A549 (cell line): ENCODE results near the gene TTYH3. TPM values are rescaled to one million over a fixed set of nuclear protein-coding genes. Genes with fewer than 3 reads are reported as not detected.

Source experiments
- ATAC-seq, 2 experiments: fragments of 200-7000 bp in 1 of 2; fragments of >200 bp in 1 of 2; cut with Nextera tagmentation in 1 of 2; cut with Tn5 transposase in 1 of 2; 3 replicates each; pipeline versions ENCODE4 v1.8.0 to v1.9.1; 2018 to 2020; ENCODE audit warnings: mild to moderate bottlenecking in 1 of 2, moderate library complexity in 1 of 2
- CTCF ChIA-PET: fragments of 300-600 bp; sonication (Branson Sonifier 250); formaldehyde crosslinking; extraction: SDS; loops from one replicate; lab custom pipeline; 2021; ENCODE audit warnings: antibody characterized with exemption, inconsistent platforms; lab: Yijun Ruan, JAX
- POLR2A ChIA-PET: fragments of 350-600 bp; formaldehyde crosslinking; extraction: SDS; loops from one replicate; lab custom pipeline; 2021; ENCODE audit warnings: antibody characterized with exemption, inconsistent platforms; lab: Yijun Ruan, JAX
- DNase-seq, 2 experiments: peaks; one replicate each; pipeline versions ENCODE4 v3.0.0 to v3.0.0-alpha.2; 2011 to 2016; ENCODE audit warnings: low read depth in 1 of 2, low spot score in 1 of 2
- FAIRE-seq: peaks from 2 replicates; lab custom pipeline; 2011; peaks lifted over from hg19 to GRCh38; lab: Jason Lieb, UNC
- H3K27ac ChIP-seq, 2 experiments: fragments of >200 bp; sonication (Bioruptor Twin); formaldehyde crosslinking; 3 replicates each; pipeline ENCODE4 v1.5.1; 2016 to 2017
- H3K4me1 ChIP-seq: fragments of >200 bp; sonication (Bioruptor Twin); formaldehyde crosslinking; 3 replicates; pipeline ENCODE4 v1.6.1; 2016
- H3K4me2 ChIP-seq: fragments of >200 bp; sonication (Bioruptor Twin); formaldehyde crosslinking; 3 replicates; pipeline ENCODE4 v1.6.1; 2016
- H3K4me3 ChIP-seq: fragments of >200 bp; sonication (Bioruptor Twin); formaldehyde crosslinking; 3 replicates; pipeline ENCODE4 v1.5.1; 2016
- H3K9me3 ChIP-seq: fragments of >200 bp; sonication (Bioruptor Twin); formaldehyde crosslinking; 3 replicates; pipeline ENCODE4 v1.6.1; 2016
- ATOH8 ChIP-seq: fragments of 250-450 bp; sonication (Bioruptor Pico); IDR thresholded peaks from 2 replicates; pipeline ENCODE4 v1.5.0; 2020; ENCODE audit warnings: low read depth, mild to moderate bottlenecking, moderate library complexity
- CHD2 ChIP-seq: fragments of 150-350 bp; IDR thresholded peaks from 2 replicates; pipeline ENCODE4 v1.6.1; 2014; ENCODE audit warnings: low read length; ENCODE audit not compliant: partially characterized antibody
- CHD4 ChIP-seq: fragments of 200-600 bp; sonication (generic); IDR thresholded peaks from 2 replicates; pipeline ENCODE4 v1.6.1; 2016; ENCODE audit warnings: antibody characterized with exemption, mild to moderate bottlenecking, borderline replicate concordance
- CTCF ChIP-seq: fragments of >200 bp; sonication (Bioruptor Twin); formaldehyde crosslinking; IDR thresholded peaks from 3 replicates; pipeline ENCODE4 v1.5.1; 2016
- EHF ChIP-seq: fragments of 250-450 bp; sonication (Bioruptor Pico); IDR thresholded peaks from 2 replicates; pipeline ENCODE4 v1.5.0; 2020; ENCODE audit warnings: mild to moderate bottlenecking
- EHMT2 ChIP-seq: fragments of 200-600 bp; sonication (generic); IDR thresholded peaks from 2 replicates; pipeline ENCODE4 v1.6.1; 2016; ENCODE audit warnings: antibody characterized with exemption, low read depth, mild to moderate bottlenecking, moderate library complexity
- ELK1 ChIP-seq: fragments of 150-350 bp; IDR thresholded peaks from 2 replicates; pipeline ENCODE4 v1.6.1; 2014; ENCODE audit warnings: low read depth, mild to moderate bottlenecking, low read length
- EP300 ChIP-seq, 2 experiments: fragments of >200 bp; sonication (Bioruptor Twin); formaldehyde crosslinking; IDR thresholded peaks; 2 replicates in 1 of 2; 3 replicates in 1 of 2; pipeline ENCODE4 v1.6.1; 2016 to 2017
- FOSB ChIP-seq: fragments of 250-450 bp; sonication (Bioruptor Pico); IDR thresholded peaks from 2 replicates; pipeline ENCODE4 v1.5.0; 2020; ENCODE audit warnings: mild to moderate bottlenecking, moderate library complexity
- FOSL2 ChIP-seq, 2 experiments: fragments of 450-650 bp in 1 of 2; fragments of >200 bp in 1 of 2; sonication (Bioruptor Twin) in 1 of 2; formaldehyde crosslinking; IDR thresholded peaks; 2 replicates each; pipeline versions ENCODE4 v1.5.0 to v1.6.1; 2016 to 2020; ENCODE audit warnings: mild to moderate bottlenecking in 1 of 2, moderate library complexity in 1 of 2
- HDAC2 ChIP-seq: fragments of 200-600 bp; sonication (generic); IDR thresholded peaks from 2 replicates; pipeline ENCODE4 v1.6.1; 2016
- HOXB5 ChIP-seq: fragments of 250-450 bp; sonication (Bioruptor Pico); IDR thresholded peaks from 2 replicates; pipeline ENCODE4 v1.5.0; 2020; ENCODE audit warnings: mild to moderate bottlenecking, moderate library complexity
- JUN ChIP-seq, 2 experiments: fragments of >200 bp; sonication (Bioruptor Twin); formaldehyde crosslinking; IDR thresholded peaks; 2 replicates in 1 of 2; 3 replicates in 1 of 2; pipeline ENCODE4 v1.6.1; 2016 to 2017
- KDM1A ChIP-seq: fragments of 200-600 bp; sonication (generic); IDR thresholded peaks from 2 replicates; pipeline ENCODE4 v1.6.1; 2016; ENCODE audit warnings: low read depth, mild to moderate bottlenecking
- KDM5A ChIP-seq: fragments of 200-600 bp; sonication (generic); IDR thresholded peaks from 2 replicates; pipeline ENCODE4 v1.6.1; 2016; ENCODE audit warnings: antibody characterized with exemption, mild to moderate bottlenecking
- MAFK ChIP-seq: fragments of 450-650 bp; IDR thresholded peaks from 2 replicates; pipeline ENCODE4 v1.6.1; 2014; ENCODE audit not compliant: partially characterized antibody
- MAX ChIP-seq: IDR thresholded peaks from 2 replicates; pipeline ENCODE4 v1.6.1; 2012
- PBX3 ChIP-seq: IDR thresholded peaks from 2 replicates; pipeline ENCODE4 v1.6.1; 2012
- PHF8 ChIP-seq: fragments of 200-600 bp; sonication (generic); IDR thresholded peaks from 2 replicates; pipeline ENCODE4 v1.6.1; 2016; ENCODE audit warnings: low read depth, mild to moderate bottlenecking, antibody characterized with exemption, moderate library complexity, borderline replicate concordance
- POLR2AphosphoS2 ChIP-seq: conservative IDR thresholded peaks from 2 replicates; pipeline ENCODE4 v1.6.1; 2012; ENCODE audit warnings: low read length, improper control_type of control experiment, inconsistent platforms
- RARB ChIP-seq: fragments of 250-450 bp; sonication (Bioruptor Pico); IDR thresholded peaks from 2 replicates; pipeline ENCODE4 v1.8.0; 2021; ENCODE audit warnings: mild to moderate bottlenecking, moderate library complexity
- RCOR1 ChIP-seq: fragments of 150-350 bp; IDR thresholded peaks from 2 replicates; pipeline ENCODE4 v1.6.1; 2014; ENCODE audit warnings: antibody characterized with exemption, low read length, low read depth
- REST ChIP-seq: fragments of 200-600 bp; sonication (generic); IDR thresholded peaks from 2 replicates; pipeline ENCODE4 v1.6.1; 2016; ENCODE audit warnings: antibody characterized with exemption, mild to moderate bottlenecking, moderate library complexity
- RNF2 ChIP-seq: fragments of 200-600 bp; sonication (generic); IDR thresholded peaks from 2 replicates; pipeline ENCODE4 v1.6.1; 2016; ENCODE audit warnings: low read depth, mild to moderate bottlenecking, antibody characterized with exemption, moderate library complexity, borderline replicate concordance
- TFCP2L1 ChIP-seq: fragments of 250-450 bp; sonication (Bioruptor Pico); IDR thresholded peaks from 2 replicates; pipeline ENCODE4 v1.5.0; 2021; ENCODE audit warnings: mild to moderate bottlenecking
- WGBS: methylation state at CpG from one replicate; pipeline ENCODE4 v1.1.6; 2017; ENCODE audit errors: missing lambda C conversion rate; 5-methylcytosine and 5-hydroxymethylcytosine counted together
- polyA plus RNA-seq, 4 experiments: library from polyadenylated mRNA; depleted of rRNA in 3 of 4; stranded (reverse); fragments of >200 nt; fragmentation: RNase III in 1 of 4; extraction: RNeasy Plus Mini Kit Qiagen cat#74134 plus additional on column Dnase treatment in 1 of 4; gene quantifications; 2 replicates in 3 of 4; 3 replicates in 1 of 4; pipeline ENCODE4 v1.2.3, GENCODE V29; 2011 to 2017

TTYH3 gene
- polyA plus RNA-seq, 2 of the 4 experiments (the other 2 are of a cell fraction) = 11.3 to 43.6 TPM

GRCh38 chr7:2639695-2640481 is 8.1 kb downstream of the TTYH3 start (continued):
- TF ChIP-seq CTCF (no peak), CHD4 (no peak), REST (no peak)
- TF ChIP-seq, all 56 proteins: peak for 0

GRCh38 chr7:2640482-2640830 is 8.7 kb downstream of the TTYH3 start:
- DNase-seq (no peak), ATAC-seq (no peak), FAIRE-seq (no peak)
- TF ChIP-seq POLR2AphosphoS2 (no peak), HDAC2 (no peak), ATOH8 (CRISPR knock-in tag) (no peak), RCOR1 (no peak), JUN (IDR thresholded peaks at IDR 0.05) (no peak), EHF (CRISPR knock-in tag) (no peak), RARB (no peak)
- Histone ChIP-seq H3K4me1 (peaks cover 32% of the 10 kb centered on the region), H3K27ac (peak overlapping the region in 1 of 2 experiments; percentile 65; a peak in 2 of 6 replicates), H3K4me3 (no peak overlapping the region), H3K4me2 (no peak overlapping the region), H3K9me3 (no peaks in the 10 kb centered on the region)
- ChIA-PET POLR2A (no interaction called here), CTCF (no interaction called here)
- 74% methylated on average over 5 of the region's 12 CpGs for WGBS

- H3K4me2 ChIP-seq = no peak overlapping the region
- peak; percentile 12 to 25; a peak in 3 of 6 replicates for ATAC-seq
- ChIA-PET POLR2A (no interaction called here), CTCF (no interaction called here)
- TF ChIP-seq MAFK (no peak), KDM5A (no peak), FOSL2 (IDR thresholded peaks at IDR 0.05) (no peak), FOSL2 (CRISPR knock-in tag; IDR thresholded peaks at IDR 0.05) (no peak), EHMT2 (no peak), PBX3 (no peak), MAX (no peak), ELK1 (no peak), CHD2 (no peak), PHF8 (no peak), EP300 (IDR thresholded peaks at IDR 0.05) (no peak), FOSB (CRISPR knock-in tag) (no peak), KDM1A (no peak), RNF2 (no peak), TFCP2L1 (CRISPR knock-in tag) (no peak), RARB (no peak), HOXB5 (CRISPR knock-in tag) (no peak)
- H3K4me3 ChIP-seq = no peak overlapping the region
- H3K9me3 ChIP-seq = no peaks in the 10 kb centered on the region
- H3K4me1 ChIP-seq = peaks cover 32% of the 10 kb centered on the region
- FAIRE-seq = no peak
- H3K27ac ChIP-seq = peak overlapping the region in 1 of 2 experiments; percentile 65; a peak in 2 of 6 replicates
- 70% methylated on average over 3 of the region's 9 CpGs for whole genome bisulfite sequencing
- no peak for DNase-seq
Observed at GRCh38 chr7:2640846-2641316, 9.1 kb downstream of the TTYH3 start.
